ENCODE data around the gene HACL1.
A peak's percentile ranks its signal among the peaks of the same experiment; 100 is the strongest.

HACL1 gene

DNA sequence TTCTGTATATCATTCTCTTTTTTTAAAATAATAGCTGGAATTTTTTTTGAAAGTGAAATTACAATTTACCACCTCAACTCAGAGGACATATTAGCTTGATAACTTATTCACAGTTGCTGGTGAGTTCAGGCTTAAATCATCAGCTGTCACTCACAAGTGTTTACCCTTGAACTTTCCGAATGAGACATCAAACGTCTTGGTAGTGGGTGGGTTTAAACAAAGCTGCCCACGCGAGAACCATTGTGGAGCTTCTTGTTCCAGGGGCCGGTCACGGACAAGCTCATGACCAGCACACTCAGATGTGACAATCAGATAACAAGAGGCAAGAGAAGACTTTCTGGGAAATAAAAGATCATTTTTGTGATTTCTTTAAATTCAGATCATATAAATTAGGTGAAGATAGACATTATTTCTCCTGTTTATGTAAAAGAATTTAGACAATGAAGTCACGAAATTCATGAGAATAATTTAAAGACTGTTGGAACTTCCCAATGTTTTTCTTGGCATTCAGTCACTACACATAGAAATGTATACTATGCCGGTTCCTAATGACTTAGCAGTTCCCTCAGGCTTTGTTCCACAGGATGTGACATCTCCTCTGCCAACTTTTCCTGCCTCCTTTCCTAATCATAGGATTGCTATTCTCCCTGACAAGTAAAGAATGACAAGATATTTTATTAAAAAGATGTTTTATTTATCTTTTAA is 29.4 kb upstream of the HACL1 start (continued):
- no peak for TF ChIP-seq ZSCAN5A (tag by site-specific recombination; IDR thresholded peaks at IDR 0.05)
- TF ChIP-seq, protein P1, sequence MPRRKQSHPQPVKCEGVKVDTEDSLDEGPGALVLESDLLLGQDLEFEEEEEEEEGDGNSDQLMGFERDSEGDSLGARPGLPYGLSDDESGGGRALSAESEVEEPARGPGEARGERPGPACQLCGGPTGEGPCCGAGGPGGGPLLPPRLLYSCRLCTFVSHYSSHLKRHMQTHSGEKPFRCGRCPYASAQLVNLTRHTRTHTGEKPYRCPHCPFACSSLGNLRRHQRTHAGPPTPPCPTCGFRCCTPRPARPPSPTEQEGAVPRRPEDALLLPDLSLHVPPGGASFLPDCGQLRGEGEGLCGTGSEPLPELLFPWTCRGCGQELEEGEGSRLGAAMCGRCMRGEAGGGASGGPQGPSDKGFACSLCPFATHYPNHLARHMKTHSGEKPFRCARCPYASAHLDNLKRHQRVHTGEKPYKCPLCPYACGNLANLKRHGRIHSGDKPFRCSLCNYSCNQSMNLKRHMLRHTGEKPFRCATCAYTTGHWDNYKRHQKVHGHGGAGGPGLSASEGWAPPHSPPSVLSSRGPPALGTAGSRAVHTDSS (tag by site-specific recombination; IDR thresholded peaks at IDR 0.05), result no peak
- TF ChIP-seq ZNF830 (tag by site-specific recombination; IDR thresholded peaks at IDR 0.05; ENCODE audit: low read depth), result no peak
- TF ChIP-seq GLIS1 (tag by site-specific recombination; IDR thresholded peaks at IDR 0.05), result no peak
- no peak for TF ChIP-seq ZNF280C (tag by site-specific recombination; IDR thresholded peaks at IDR 0.05)
- TF ChIP-seq IKZF3 (tag by site-specific recombination; IDR thresholded peaks at IDR 0.05), result peak; percentile 76
- TF ChIP-seq ZNF433 (tag by site-specific recombination; IDR thresholded peaks at IDR 0.05; ENCODE audit: low read depth), result no peak
- TF ChIP-seq ZEB2 (tag by site-specific recombination; IDR thresholded peaks at IDR 0.05), result peak; percentile 43; the same call in 1 of the 2 replicates
- TF ChIP-seq, protein P2, sequence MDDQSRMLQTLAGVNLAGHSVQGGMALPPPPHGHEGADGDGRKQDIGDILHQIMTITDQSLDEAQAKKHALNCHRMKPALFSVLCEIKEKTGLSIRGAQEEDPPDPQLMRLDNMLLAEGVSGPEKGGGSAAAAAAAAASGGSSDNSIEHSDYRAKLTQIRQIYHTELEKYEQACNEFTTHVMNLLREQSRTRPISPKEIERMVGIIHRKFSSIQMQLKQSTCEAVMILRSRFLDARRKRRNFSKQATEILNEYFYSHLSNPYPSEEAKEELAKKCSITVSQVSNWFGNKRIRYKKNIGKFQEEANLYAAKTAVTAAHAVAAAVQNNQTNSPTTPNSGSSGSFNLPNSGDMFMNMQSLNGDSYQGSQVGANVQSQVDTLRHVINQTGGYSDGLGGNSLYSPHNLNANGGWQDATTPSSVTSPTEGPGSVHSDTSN (CRISPR knock-in tag; IDR thresholded peaks at IDR 0.05), result no peak
- TF ChIP-seq ZNF174 (tag by site-specific recombination; IDR thresholded peaks at IDR 0.05), result no peak
- no peak for TF ChIP-seq ZNF555 (tag by site-specific recombination; conservative IDR thresholded peaks at IDR 0.05)
- no peak for TF ChIP-seq ZNF140 (tag by site-specific recombination; IDR thresholded peaks at IDR 0.05)
- no peak for TF ChIP-seq ZNF585B (tag by site-specific recombination; IDR thresholded peaks at IDR 0.05)
- TF ChIP-seq ZNF302 (tag by site-specific recombination; IDR thresholded peaks at IDR 0.05; ENCODE audit: low read depth), result no peak
- TF ChIP-seq ZNF837 (tag by site-specific recombination; IDR thresholded peaks at IDR 0.05), result no peak
- no peak for TF ChIP-seq SCRT1 (tag by site-specific recombination; IDR thresholded peaks at IDR 0.05; ENCODE audit: borderline replicate concordance)
- no peak for TF ChIP-seq ZNF561 (tag by site-specific recombination; IDR thresholded peaks at IDR 0.05; ENCODE audit: borderline replicate concordance)
- no peak for TF ChIP-seq ZNF37A (tag by site-specific recombination; IDR thresholded peaks at IDR 0.05)
- TF ChIP-seq ZNF624 (tag by site-specific recombination; IDR thresholded peaks at IDR 0.05), result no peak
- TF ChIP-seq MZF1 (tag by site-specific recombination; IDR thresholded peaks at IDR 0.05; ENCODE audit: borderline replicate concordance), result no peak
- TF ChIP-seq ZNF274 (IDR thresholded peaks at IDR 0.05; ENCODE audit: low read length), result no peak
- no peak for TF ChIP-seq ZNF274 (tag by site-specific recombination; IDR thresholded peaks at IDR 0.05; ENCODE audit: borderline replicate concordance)
- no peak for TF ChIP-seq ZNF350 (tag by site-specific recombination; IDR thresholded peaks at IDR 0.05)
- no peak for TF ChIP-seq ZNF341 (tag by site-specific recombination; IDR thresholded peaks at IDR 0.05; ENCODE audit: low read depth)
- no peak for TF ChIP-seq RBAK (tag by site-specific recombination; IDR thresholded peaks at IDR 0.05)
- TF ChIP-seq ZNF10 (tag by site-specific recombination; IDR thresholded peaks at IDR 0.05), result no peak
- no peak for TF ChIP-seq TSHZ1 (tag by site-specific recombination; IDR thresholded peaks at IDR 0.05; ENCODE audit: borderline replicate concordance)
- no peak for TF ChIP-seq ZNF529 (tag by site-specific recombination; IDR thresholded peaks at IDR 0.05; ENCODE audit: insufficient replicate concordance)
- TF ChIP-seq, protein P3, sequence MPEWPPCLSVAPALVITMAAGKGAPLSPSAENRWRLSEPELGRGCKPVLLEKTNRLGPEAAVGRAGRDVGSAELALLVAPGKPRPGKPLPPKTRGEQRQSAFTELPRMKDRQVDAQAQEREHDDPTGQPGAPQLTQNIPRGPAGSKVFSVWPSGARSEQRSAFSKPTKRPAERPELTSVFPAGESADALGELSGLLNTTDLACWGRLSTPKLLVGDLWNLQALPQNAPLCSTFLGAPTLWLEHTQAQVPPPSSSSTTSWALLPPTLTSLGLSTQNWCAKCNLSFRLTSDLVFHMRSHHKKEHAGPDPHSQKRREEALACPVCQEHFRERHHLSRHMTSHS (tag by site-specific recombination; IDR thresholded peaks at IDR 0.05), result no peak
- TF ChIP-seq KLF10 (tag by site-specific recombination; IDR thresholded peaks at IDR 0.05), result peak; percentile 45; the same call in 1 of the 2 replicates

All from HEK293 (cell line).